ENCODE measurements around the gene MDH2.
A peak's percentile ranks its signal among the peaks of the same experiment; 100 is the strongest.
"Not testable (repeated sequence)": the region's sequence is repeated elsewhere in the genome, so short reads cannot be mapped to it uniquely, and the experiment has no call there.

Gene MDH2, protein sequence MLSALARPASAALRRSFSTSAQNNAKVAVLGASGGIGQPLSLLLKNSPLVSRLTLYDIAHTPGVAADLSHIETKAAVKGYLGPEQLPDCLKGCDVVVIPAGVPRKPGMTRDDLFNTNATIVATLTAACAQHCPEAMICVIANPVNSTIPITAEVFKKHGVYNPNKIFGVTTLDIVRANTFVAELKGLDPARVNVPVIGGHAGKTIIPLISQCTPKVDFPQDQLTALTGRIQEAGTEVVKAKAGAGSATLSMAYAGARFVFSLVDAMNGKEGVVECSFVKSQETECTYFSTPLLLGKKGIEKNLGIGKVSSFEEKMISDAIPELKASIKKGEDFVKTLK

DNA sequence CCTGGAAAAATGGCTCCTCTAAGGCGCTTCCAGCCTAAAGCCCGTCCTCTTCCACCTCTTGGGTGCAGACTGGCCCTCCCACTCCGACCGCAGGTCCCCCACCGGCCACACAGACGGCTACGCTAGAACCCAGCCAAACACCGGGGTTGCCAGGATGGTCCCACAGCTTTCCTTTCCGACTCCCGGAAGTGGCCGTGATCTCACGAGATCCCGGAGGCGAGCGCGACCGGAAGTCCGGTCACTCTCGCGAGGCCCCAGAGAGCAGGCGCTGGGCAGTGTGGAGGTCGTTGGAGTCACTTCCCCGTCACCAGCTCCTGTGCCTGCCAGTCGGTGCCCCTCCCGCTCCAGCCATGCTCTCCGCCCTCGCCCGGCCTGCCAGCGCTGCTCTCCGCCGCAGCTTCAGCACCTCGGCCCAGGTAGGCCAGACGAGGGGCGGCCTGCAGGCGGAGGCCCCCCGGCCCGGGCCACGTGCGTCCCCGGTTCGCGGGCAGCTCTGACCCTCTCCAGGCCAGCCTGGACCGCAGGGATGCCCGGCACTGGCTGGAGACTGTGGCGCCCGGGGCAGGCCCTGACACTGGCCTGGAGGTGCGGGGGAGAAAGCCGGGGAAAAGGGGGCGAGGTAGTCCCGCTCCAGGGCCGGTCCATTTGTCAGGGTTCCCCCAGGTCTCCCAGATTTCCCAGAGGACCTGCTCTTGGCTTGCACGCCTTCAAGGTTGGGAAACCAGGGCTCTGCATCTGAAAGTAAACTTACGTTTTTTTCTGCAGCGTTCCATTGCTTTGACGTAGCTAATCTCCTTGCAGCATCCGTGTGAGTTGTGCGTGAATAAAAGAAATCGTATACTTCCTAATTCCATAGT lies at the start of gene MDH2, which contains the start of gene STYXL1:
MDH2 (plus strand) TSS at position 296 of the 857 bp plus-strand sequence; CDS start at position 351, 55 bp downstream.
STYXL1 (minus strand) TSS at position 190 of the 857 bp plus-strand sequence. CDS start 17,477 bp downstream, outside the sequence.
- DNase-seq: peak; percentile 79

DNA sequence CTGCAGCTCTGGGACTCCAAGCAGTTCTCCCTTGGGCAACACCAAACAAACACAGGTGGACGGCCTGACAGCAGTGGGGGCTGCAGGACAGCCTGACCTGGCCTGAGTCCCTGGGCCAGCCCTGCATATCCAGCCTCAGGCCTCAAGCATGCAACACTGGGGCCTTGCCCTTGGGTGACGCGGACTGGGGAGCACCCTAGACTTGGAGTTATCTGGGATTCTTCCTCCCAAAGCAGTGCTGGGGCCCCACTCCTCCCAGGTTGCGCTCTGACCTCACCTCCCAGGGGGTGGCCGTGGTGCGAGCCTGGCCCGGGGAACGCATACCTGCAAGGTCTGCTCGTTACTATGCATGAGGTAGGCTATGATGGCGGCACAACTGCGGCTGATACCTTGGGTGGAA lies 47.3 kb upstream of the MDH2 start:
- no peak for DNase-seq

DNA sequence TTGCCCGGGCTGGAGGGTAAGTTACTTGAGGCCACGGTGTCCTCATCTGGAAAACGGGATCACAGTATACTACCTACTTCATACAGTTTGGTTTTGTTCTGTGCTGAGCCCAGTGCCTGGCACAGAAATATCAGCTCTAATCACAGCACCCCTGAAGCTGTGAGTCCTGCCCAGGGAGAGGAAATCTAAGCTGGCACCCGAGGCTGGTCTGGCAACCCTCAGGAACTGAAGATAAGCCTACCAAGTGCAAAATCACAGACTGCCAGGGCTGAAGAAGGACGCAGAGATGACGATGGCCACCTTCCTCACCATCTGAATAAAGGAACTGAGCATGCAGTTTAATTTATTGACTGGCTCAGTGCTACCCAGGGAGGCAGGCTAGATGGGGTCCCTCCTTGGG lies 45.8 kb upstream of the MDH2 start:
- no peak for DNase-seq

DNA sequence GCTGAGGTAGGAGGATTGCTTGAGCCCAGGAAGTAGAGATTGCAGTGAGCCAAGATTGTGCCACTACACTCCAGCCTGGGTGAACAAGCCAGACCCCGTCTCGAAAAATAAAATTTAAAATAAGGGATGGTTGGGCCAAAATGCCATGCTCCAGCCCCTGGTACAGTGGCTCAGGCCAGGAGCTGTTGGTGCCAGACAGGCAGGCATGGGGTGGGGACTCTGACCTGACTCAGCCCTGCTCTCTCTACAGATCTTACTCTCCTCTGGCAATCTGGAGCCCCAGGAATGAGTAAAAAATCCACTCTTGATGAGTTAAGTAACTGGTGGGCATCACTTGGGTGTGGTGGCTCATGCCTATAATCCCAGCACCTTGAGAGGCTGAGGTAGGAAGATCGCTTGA lies 45.1 kb upstream of the MDH2 start:
- DNase-seq: no peak

DNA sequence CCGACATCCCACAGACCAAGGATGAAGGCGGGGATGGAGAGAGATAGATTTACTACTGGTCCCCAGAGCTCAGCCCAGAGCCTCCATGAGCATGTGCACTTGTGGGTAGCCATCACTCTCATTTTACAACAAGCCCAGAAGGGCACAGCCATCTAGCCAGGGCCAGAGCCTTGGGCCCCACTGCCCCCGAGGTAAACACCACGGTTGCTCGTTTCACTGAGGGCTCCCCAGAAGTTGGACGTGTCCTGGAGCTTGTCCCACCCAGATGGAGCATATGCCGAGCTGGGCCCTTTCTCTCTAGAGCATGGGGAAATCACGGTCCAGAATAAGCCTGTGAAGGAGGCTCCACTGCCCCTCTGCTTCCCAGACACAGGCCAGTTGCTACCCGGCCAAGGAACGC lies 44.6 kb upstream of the MDH2 start:
- no peak for DNase-seq

DNA sequence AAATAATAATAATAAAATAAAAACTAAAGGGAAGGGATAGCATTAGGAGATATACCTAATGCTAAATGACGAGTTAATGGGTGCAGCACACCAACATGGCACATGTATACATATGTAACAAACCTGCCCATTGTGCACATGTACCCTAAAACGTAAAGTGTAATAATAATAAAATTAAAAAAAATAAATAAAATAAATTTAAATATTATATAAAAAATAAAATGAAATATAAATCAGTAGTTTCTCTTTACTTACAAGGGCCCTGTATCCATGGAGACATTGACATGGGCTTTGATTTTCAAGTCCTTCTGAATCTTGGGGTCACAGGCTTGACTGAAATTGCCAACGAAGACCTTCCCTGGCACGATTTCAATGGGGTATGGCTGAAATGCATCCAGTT lies 42.9 kb upstream of the MDH2 start:
- not testable (repeated sequence) for DNase-seq

DNA sequence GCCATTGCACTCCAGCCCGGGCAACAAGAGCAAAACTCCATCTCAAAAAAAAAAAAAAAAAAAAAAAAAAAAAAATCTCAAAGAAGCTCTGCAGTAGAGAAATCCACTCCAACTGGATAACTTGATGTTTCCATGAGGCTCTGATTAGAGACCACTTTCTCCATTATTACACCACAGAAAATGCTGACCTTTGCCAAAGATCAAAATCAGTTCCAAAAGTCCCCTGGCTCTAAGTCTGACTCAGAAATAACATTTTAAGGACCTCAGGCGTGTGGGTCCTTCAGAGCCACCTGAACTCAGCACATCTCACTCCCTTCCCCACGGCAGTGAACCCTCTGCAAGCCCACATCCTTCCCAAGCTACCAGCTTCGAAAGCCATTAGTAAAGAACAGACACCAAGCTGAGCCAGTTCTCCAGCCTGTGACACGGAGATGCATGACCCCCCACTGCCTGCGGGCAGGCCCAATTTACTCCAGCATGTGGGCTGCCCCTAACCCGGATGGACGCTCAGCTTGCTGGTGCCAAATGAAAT lies 39.7 kb upstream of the MDH2 start:
- no peak for DNase-seq

DNA sequence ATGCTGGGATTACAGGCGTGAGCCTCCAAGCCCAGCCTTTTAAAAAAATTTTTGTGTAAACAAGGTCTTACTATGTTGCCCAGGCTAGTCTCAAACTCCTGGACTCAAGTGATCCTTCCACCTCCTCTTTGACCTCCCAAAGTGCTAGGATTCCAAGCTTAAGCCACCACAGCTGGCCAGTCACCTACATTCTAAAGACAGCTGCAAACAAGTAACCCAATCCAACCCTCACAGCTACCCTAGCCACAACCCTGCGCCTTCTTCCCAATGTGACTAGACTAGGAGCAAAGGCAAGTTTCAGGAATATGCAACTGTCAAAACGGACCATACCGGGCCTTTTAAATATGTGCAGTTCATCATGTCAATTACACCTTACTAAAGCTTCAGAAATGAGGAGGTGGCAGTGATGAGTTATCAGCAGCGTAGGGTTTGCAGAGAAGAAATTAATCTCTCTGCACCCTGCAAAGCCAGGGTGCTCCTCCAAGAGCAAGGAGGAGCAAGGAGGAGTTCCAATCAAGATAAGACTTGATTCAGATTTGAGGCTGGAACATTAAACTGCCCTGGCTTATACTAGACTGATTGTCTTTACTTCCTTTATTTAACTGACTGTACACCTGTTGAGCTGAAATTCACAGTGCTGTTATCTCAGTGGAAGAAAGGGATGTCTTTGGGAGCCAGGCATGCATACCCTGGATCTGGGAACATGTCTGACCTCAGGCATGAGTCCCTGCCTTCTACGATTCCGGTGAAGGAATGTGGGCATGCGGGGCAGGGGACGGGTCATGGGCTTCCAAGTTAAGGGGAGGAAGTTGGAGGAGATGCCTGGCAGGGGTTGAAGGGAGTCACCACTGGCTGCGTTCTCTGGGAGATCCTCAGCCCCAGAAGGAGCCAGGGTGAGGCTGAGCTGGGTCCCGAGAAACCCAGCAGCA lies 38.0 kb upstream of the MDH2 start:
- DNase-seq: no peak

DNA sequence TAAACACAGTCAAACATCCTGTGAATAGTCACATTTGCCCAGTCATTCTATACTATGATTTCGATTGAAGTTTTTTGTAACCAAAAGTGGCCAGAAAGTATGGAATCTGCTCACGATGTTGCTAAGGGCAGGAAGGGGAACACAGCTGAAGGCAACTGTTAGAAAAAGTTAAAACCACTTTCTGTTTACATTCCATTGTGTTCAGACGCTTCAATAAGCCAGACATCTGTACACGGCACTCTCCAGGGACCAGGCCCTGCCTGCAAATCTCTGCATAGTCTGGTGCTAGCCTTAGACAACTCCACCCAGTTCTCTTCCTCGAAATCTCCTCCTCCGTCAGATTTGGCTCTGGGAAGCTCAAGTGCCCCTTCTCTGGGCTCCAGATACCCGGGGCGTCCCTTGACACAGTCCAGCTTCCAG lies 36.5 kb upstream of the MDH2 start:
- DNase-seq: no peak

DNA sequence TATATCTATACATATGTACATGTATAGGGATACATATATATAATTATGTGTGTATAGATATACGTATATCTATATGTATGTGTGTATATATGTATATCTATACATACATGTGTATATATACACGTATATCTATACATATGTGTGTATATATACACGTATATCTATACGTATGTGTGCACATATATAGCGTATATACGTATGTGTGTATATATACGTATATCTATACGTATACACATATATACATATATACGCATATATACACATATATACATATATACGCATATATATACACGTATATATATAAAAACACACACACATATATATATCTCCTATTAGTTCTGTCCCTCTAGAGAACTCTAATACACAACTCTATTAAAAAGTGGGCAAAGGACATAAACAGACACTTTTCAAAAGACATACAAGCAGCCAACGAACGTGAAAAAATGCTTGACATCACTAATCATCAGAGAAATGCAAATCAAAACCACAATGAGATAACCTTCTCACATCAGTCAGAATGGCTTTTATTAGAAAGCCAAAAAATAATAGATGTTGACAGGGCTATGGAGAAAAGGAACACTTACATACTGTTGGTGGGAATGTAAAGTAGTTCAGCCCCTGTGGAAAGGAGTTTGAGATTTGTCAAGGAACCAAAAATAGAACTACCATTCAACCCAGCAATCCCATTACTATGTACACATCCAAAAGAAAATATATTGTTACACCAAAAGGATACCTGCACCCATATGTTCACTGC lies 31.5 kb upstream of the MDH2 start:
- no peak for DNase-seq

DNA sequence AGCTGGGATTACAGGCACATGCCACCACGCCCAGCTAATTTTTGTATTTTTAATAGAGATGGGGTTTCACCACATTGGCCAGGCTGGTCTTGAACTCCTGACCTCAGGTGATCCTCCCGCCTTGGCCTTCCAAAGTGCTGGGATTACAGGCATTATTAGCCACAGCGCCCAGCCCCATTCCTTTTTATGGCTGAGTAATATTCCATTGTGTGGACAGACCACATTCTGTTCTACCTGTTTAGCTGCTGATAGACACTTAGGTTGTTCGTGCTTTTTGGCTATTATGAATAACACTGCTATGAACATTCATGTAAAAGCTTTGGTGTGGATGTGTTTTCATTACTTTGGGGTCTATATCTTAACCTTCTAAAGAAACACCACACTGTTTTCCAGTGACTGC lies 29.4 kb upstream of the MDH2 start:
- DNase-seq: not testable (repeated sequence)

DNA sequence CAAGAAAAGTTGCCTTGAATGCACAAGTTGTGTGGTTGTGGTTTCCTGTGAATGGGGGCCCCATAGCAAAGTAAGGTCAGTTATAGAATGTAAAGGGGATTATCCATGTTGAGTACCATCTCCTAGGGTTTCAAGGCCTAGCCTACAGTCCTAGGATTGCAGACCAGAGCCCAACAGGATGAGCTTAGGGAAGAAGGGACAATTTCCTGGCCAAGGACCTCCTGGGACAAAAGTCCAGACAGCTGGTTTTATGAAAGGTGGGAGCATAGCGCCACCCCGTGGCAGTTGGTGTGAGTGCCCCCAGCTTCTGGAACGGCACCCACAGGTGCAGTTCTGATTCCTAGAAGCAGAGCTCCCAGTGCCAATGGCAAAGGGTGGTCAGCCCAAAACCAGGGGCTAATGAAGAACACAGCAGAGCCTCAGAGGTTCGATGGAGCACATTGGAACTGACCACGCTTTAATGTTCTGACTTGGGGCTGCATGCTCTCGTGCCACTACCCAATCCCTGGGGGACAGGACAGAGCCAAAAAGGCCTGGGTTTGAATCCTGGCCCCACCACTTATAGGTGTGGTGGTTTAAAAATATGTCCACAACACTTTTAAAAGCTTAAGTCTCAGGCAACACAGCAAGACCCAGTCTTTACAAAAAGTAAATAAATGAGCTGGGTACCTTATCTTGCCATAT lies 27.7 kb upstream of the MDH2 start:
- DNase-seq: peak; percentile 70

DNA sequence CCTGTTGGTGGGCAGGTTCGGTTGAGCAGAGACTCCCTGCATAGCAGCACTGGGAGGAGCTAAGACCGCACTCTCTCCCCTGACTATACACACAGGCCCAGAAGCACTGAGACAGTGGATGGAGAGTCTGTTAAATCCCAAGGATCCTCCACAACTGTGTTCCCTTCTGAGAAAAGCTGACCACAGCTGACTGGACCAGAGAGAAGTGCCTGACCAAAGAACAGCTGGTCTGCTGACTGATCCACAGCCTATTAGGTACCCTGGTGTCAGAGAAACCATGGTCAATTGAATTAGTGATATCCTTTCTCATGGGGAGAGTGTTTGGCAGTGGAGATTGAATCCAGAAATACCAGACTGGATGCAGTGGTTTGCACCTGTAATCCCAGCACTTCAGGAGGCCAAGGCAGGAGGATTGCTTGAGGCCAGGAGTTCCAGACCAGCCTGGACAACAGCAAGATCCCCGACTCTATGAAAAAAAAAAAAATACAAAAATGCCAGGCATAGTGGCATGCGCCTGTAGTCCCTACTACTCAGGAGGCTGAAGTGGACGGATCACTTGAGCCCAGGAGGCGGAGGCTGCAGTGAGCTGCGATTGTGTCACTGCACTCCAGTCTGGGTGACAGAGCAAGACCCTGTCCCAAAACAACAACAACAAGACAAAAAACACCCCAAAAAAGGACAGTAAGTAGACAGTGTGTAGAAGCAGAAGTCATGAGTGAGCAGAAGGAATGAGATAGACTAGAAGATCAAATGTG lies 25.7 kb upstream of the MDH2 start:
- DNase-seq: no peak

DNA sequence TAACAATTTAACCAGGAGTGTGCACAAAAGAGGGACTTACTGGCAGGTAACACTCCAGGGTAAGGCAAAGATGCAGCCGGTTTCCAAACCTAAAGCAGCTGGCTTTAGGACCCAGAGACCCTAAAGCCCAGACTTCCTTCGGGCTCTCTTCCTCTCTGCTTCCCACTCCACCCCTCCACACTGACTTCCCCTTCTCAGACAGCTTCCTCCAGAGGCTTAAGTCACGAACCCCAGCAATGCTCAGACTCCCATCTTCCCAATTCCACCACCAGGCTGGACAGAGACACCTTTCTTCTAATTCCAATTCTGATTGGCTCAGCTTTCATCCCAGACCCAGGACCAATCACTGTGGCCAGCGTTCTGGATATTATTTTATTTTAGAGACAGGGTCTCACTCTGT lies 24.9 kb upstream of the MDH2 start:
- no peak for DNase-seq

DNA sequence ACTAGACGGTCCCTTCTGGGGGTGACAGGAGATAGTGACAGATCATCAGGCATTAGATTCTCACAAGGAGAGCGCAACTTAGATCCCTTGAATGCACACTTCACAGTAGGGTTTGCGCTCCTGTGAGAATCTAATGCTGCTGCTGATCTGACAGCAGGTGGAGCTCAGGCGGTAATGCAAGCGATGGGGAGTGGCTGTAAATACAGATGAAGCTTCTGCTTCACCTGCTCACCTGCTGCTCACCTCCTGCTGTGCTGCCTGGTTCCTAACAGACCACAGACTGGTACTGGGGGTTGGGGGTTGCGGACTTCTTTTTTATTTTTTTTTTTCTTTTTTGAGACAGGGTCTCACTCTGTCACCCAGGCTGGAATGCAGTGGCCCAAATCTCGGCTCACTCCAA lies 18.2 kb upstream of the MDH2 start:
- not testable (repeated sequence) for DNase-seq

DNA sequence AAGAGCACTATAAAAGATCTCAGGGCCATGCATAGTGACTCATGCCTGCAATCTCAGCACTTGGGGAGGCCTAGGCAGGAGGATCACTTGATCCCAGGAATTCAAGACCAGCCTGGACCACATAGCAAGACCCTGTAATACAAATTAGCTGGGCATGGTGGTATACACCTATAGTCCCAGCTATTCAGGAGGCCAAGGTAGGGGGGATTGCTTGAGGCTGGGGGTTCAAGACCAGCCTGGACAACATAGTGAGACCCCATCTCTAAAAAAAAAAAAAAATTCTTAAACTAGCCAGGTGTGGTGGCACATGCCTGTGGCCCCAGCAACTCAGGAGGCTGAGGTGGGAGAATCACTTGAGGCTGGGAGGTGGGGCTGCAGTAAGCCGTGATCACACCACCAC lies 15.9 kb upstream of the MDH2 start:
- DNase-seq: no peak

DNA sequence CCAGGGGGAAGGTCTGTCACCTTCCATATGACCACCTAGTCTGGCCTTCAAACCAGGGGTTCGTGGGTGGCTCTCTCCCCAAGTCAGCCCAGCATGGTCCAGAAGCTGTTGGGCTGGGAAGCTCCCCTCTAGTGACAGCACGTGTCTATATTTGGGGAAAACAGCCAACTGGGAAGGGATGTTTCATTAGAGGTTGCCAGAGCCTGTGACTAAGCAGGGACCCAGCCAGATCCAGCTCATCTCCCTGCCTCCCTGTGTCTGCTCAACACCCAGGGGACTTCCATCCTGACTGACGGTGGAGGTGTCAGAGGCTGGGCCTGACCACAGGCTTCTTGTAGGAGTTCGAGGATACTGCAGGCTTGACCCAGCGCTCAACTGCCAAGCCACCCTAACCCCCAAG lies 10.6 kb upstream of the MDH2 start:
- no peak for DNase-seq

DNA sequence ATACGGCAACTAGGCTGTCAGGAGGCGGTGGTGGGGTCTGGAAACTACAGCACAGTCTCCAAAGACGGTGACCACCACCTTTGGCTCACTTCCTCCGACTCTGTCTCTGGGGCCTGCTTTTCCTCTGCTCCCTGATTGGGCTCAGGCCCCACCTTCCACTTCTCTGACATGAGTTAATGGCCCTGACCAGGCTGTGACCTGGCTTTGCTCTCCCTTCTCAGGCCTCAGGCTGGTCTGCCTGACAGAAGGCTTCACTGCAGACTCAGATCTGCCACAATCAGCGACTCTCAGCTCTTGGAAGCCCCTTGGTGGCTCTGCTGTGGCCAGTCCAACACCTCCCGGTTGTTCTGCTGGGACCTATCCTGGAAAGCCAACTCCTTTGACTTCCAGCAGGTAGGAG lies 7.8 kb upstream of the MDH2 start:
- no peak for DNase-seq

DNA sequence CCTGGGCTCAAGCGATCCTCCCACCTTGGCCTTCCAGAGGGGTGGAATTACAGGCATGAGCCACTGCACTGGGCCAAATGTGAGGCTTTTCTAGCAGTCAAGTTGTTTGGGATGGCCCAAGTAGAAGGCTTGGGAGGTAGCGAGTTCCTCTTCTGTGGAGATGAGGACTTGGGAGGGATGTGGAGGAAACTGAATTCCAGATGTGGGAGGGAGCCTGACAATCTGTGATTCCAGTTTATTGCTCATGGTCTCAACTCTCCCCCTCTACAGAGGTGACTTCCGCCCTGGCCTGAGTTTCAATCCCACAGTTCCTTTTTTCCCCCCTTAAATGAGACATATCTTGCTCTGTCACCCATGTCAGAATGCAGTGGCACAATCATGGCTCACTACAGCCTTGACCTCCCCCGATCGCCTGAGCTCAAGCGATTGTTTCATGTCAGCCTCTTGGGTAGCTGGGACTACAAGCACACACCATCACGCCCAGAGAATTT lies 3.5 kb upstream of the MDH2 start:
- DNase-seq: no peak

DNA sequence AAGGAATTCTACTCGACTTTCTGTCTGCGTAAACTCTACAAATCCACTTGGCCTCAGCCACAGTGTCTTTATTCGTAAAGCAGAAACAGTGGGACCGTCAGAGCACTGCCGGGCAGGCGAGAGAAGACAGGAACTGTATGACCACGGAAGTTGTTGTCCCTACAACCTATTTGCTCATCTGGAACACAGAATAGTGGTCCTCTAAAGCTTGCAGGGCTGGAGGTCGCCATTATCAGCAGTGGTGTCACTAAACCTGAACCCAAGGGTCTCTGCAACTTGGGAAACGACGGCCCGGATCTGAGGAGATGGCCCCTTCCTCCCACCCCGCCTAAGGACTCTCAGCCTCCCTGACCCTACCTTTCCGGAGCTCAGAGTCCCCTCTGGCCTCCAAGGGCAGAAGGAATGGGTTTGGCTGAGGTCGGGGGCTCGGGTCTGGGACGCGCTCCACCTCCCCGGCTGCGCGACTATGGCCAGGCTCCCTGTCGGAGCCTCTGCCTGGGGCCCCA lies 548 bp upstream of the MDH2 start:
- DNase-seq: no peak
